Fibroblast of lung (primary cell): ENCODE data around the gene WDR64. TPM values are rescaled to one million over a fixed set of nuclear protein-coding genes. Genes with fewer than 3 reads are reported as not detected.
A peak's percentile ranks its signal among the peaks of the same experiment; 100 is the strongest.

Experiments
- DNase-seq, 2 donors: peaks; one replicate each; pipeline versions ENCODE4 v3.0.0 to v3.0.0-alpha.2; 2010; ENCODE audit warnings: low read depth in 2 of 2
- H2AFZ ChIP-seq: 2 replicates; pipeline ENCODE4 v1.5.1; 2012; ENCODE audit warnings: low read length, control low read depth, inconsistent platforms
- H3K27ac ChIP-seq: 2 replicates; pipeline ENCODE4 v1.5.1; 2011; ENCODE audit warnings: low read length, control low read depth; ENCODE audit not compliant: insufficient read depth
- H3K27me3 ChIP-seq: 2 replicates; pipeline ENCODE4 v1.5.1; 2011; ENCODE audit warnings: mild to moderate bottlenecking, low read length; ENCODE audit not compliant: control insufficient read depth, insufficient read depth
- H3K36me3 ChIP-seq: 2 replicates; pipeline ENCODE4 v1.5.1; 2011; ENCODE audit warnings: low read length; ENCODE audit not compliant: control insufficient read depth, insufficient read depth
- H3K4me1 ChIP-seq: 2 replicates; pipeline ENCODE4 v1.5.1; 2011; ENCODE audit warnings: low read length; ENCODE audit not compliant: control insufficient read depth, insufficient read depth; ENCODE audit errors: extremely low read depth
- H3K4me2 ChIP-seq: 2 replicates; pipeline ENCODE4 v1.5.1; 2011; ENCODE audit warnings: low read length, control low read depth; ENCODE audit not compliant: insufficient read depth; ENCODE audit errors: extremely low read depth
- H3K4me3 ChIP-seq, 4 experiments: fragments of 200-600 bp in 1 of 4; sonication (generic) in 1 of 4; replicated peaks in 1 of 4; 2 replicates each; pipeline ENCODE4 v1.5.1; 2011 to 2016; ENCODE audit warnings: low read length in 4 of 4, low read depth in 3 of 4, mild to moderate bottlenecking in 3 of 4, control low read depth in 2 of 4, inconsistent platforms in 1 of 4, mixed read lengths in 1 of 4; ENCODE audit not compliant: insufficient read depth in 1 of 4; ENCODE audit errors: control extremely low read depth in 1 of 4
- H3K79me2 ChIP-seq: 2 replicates; pipeline ENCODE4 v1.5.1; 2012; ENCODE audit warnings: mild to moderate bottlenecking, low read length, inconsistent platforms; ENCODE audit not compliant: control insufficient read depth, insufficient read depth
- H3K9ac ChIP-seq: 2 replicates; pipeline ENCODE4 v1.5.1; 2011; ENCODE audit warnings: mild to moderate bottlenecking, low read length, control low read depth; ENCODE audit not compliant: insufficient read depth
- H3K9me3 ChIP-seq: 2 replicates; pipeline ENCODE4 v1.5.1; 2012; ENCODE audit warnings: low read depth, low read length; ENCODE audit not compliant: control insufficient read depth, insufficient read depth
- H4K20me1 ChIP-seq: 2 replicates; pipeline ENCODE4 v1.5.1; 2011; ENCODE audit warnings: low read length; ENCODE audit not compliant: control insufficient read depth, insufficient read depth; ENCODE audit errors: extremely low read depth
- CTCF ChIP-seq, 2 donors: IDR thresholded peaks in 1 of 2; conservative IDR thresholded peaks in 1 of 2; 1 replicate in 1 of 2; 2 replicates in 1 of 2; pipeline ENCODE4 v1.5.1; 2011 to 2012; ENCODE audit warnings: low read length in 2 of 2, control low read depth in 1 of 2, inconsistent platforms in 1 of 2, low read depth in 1 of 2, mild to moderate bottlenecking in 1 of 2
- EZH2 ChIP-seq: IDR thresholded peaks from 2 replicates; pipeline ENCODE4 v1.5.1; 2012; ENCODE audit warnings: low read length, control low read depth, mild to moderate bottlenecking; ENCODE audit errors: missing control alignments
- polyA plus RNA-seq, 2 donors: library from polyadenylated mRNA; depleted of rRNA in 1 of 2; stranded (reverse) in 1 of 2; unstranded in 1 of 2; fragments of >200 nt; gene quantifications; 2 replicates each; pipeline ENCODE4 v1.2.1, GENCODE V29; 2011 to 2012; ENCODE audit warnings: missing spikeins in 1 of 2
- total RNA-seq: library from RNA; depleted of rRNA; stranded (reverse); fragments of >200 nt; gene quantifications from 2 replicates; pipeline ENCODE4 v1.2.1, GENCODE V29; 2014

The WDR64 gene
- total and polyA plus RNA-seq, 2 donors (not counting 1 experiment from before 2014, with no cell fraction given), result not detected

GRCh38 chr1:241847796-241848685 lies 196.0 kb downstream of the WDR64 start, which contains the start of gene EXO1:
EXO1 (plus strand) TSS chr1:241848204; CDS start chr1:241850426, 2,222 bp downstream.
- Histone ChIP-seq H3K79me2 (peaks cover 16% of the 10 kb centered on the region), H3K4me3 (peak within 1 kb of the TSS; percentile 86 to 96 (median 88)), H3K4me2 (peak within 1 kb of the TSS; percentile 90), H3K4me1 (no peaks in the 10 kb centered on the region), H4K20me1 (no peaks in the 10 kb centered on the region), H3K27me3 (no peaks in the 10 kb centered on the region), H3K9ac (peak within 1 kb of the TSS; percentile 96), H2AFZ (peak within 1 kb of the TSS; percentile 98), H3K36me3 (no peaks in the 10 kb centered on the region), H3K27ac (peak within 1 kb of the TSS; percentile 98), H3K9me3 (no peaks in the 10 kb centered on the region)
- no peak for TF ChIP-seq EZH2
- TF ChIP-seq CTCF (conservative IDR thresholded peaks at IDR 0.05 in 1 of 2, IDR thresholded peaks at IDR 0.05 in 1 of 2; ENCODE audit: low read depth in 1 of 2, low read length in 2 of 2), result peak; percentile 17 to 20
- DNase-seq, result peak; percentile 90 to 94

GRCh38 chr1:241848686-241849344 lies 196.7 kb downstream of the WDR64 start:
- TF ChIP-seq EZH2 (no peak), CTCF (conservative IDR thresholded peaks at IDR 0.05 in 1 of 2, IDR thresholded peaks at IDR 0.05 in 1 of 2; ENCODE audit: low read depth in 1 of 2, low read length in 2 of 2) (no peak)
- H3K36me3 ChIP-seq, result no peaks in the 10 kb centered on the region
- H3K4me3 ChIP-seq, result peak overlapping the region; percentile 86 to 96 (median 88)
- peak overlapping the region; percentile 98 for H3K27ac ChIP-seq
- peak overlapping the region; percentile 90 for H3K4me2 ChIP-seq
- peak overlapping the region; percentile 98 for H2AFZ ChIP-seq
- H3K4me1 ChIP-seq, result no peaks in the 10 kb centered on the region
- no peak for DNase-seq
- no peaks in the 10 kb centered on the region for H3K9me3 ChIP-seq
- no peaks in the 10 kb centered on the region for H4K20me1 ChIP-seq
- peaks cover 16% of the 10 kb centered on the region for H3K79me2 ChIP-seq
- no peaks in the 10 kb centered on the region for H3K27me3 ChIP-seq
- no peak overlapping the region for H3K9ac ChIP-seq

- peak overlapping the region; percentile 86 to 96 (median 88) for H3K4me3 ChIP-seq
- no peak overlapping the region for H2AFZ ChIP-seq
- no peak for TF ChIP-seq EZH2
- TF ChIP-seq CTCF (conservative IDR thresholded peaks at IDR 0.05 in 1 of 2, IDR thresholded peaks at IDR 0.05 in 1 of 2; ENCODE audit: low read depth in 1 of 2, low read length in 2 of 2), result no peak
- H3K9ac ChIP-seq, result no peak overlapping the region
- H3K79me2 ChIP-seq, result peaks cover 16% of the 10 kb centered on the region
- H3K27me3 ChIP-seq, result no peaks in the 10 kb centered on the region
- no peaks in the 10 kb centered on the region for H3K4me1 ChIP-seq
- DNase-seq, result no peak
- H3K27ac ChIP-seq, result no peak overlapping the region
- H4K20me1 ChIP-seq, result no peaks in the 10 kb centered on the region
- no peaks in the 10 kb centered on the region for H3K36me3 ChIP-seq
- peak overlapping the region; percentile 90 for H3K4me2 ChIP-seq
- H3K9me3 ChIP-seq, result no peaks in the 10 kb centered on the region
Measured at GRCh38 chr1:241849345-241849695, 197.2 kb downstream of the WDR64 start.
